NCI-H2196 (cell line): ENCODE measurements around the gene FOXD4L3.
"Not testable (repeated sequence)": the region's sequence is repeated elsewhere in the genome, so short reads cannot be mapped to it uniquely, and the experiment has no call there.

Experiments used
- DNase-seq: peaks from one replicate; lab custom pipeline; 2025; ENCODE audit not compliant: unreplicated experiment; lab: John Stamatoyannopoulos, UW

Gene FOXD4L3

DNA sequence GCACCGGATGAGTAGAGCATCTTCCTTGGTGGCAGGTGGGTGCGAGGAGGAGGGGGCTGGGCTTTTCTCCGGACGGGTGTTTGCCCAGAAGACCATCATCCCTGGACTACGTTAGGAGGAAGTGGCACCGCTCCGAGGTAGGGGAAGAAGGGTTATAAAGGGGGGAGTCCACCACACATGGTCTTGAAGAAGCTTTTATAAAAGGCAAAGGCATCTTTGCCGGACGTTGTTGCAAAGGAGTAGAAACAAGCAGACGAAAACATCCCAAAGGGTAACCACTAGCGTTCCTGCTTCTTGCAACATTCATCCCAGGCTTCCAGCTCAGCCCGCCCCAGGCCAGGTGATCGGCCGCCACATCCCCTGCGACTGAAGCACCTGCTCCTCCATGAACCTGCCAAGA is at the start of gene FOXD4L3:
FOXD4L3 (plus strand) TSS at position 301 of the 400 bp plus-strand sequence; CDS start at position 386, 85 bp downstream.
- not testable (repeated sequence) for DNase-seq

GRCh38 chr9:68281041-68281440 is 21.6 kb upstream of the FOXD4L3 start:
- DNase-seq: not testable (repeated sequence)

DNA sequence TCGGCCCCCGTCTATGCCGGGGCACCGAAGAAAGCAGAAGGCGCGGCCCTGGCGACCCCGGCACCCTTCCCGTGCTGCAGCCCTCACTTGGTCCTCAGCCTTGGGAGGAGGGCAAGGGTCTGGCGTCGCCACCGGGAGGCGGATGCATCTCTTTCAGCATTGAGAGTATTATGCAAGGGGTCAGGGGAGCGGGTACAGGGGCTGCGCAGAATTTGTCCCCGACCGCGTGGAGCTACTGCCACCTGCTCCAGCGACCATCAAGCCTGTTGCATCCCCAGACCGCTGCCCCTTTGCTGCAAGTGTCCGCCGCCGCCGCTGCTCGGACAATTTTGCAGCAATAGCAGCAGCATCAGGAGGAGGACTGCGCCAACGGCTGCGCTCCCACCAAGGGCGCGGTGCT is 1.1 kb downstream of the FOXD4L3 start:
- not testable (repeated sequence) for DNase-seq

DNA sequence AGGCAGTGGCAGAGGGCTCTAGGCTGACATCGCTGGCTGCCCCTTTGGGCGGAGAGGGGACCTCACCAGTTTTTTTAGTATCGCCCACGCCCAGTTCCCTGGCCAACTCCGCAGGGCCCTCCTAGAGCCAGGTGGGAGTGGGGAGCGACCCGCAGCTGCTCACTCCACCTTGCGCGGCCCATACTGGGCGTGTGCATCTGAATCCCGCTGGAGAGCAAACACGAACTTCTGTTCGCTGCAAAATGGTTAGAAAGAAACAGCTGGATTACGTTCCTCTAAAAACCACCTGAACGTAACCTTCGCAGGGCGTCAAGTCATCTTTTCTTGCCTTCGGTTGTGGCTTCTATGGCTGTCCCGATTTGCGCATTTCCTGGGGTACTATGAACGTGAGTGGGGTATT is 1.5 kb downstream of the FOXD4L3 start:
- not testable (repeated sequence) for DNase-seq

DNA sequence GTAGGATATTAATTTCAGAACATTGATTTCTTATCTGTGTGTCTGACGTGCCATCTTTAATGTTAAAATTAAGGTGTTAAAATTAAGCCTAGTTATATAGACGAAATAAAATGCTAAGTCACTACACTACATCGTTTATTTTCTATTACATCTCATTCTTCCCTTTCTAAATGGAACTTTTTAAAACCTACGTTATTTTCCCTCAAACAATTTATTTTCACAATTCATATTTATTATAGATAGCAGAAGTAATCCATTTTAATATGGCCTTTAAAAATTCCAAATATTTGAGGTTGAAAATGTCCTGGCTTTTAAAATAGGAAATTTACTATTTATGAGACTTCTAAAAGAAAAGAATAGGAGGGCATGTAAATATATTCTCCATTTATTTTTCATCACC is 2.1 kb downstream of the FOXD4L3 start:
- DNase-seq: not testable (repeated sequence)

- not testable (repeated sequence) for DNase-seq
These were observed 3.1 kb downstream of the FOXD4L3 start for GRCh38 chr9:68305680-68306285.

- not testable (repeated sequence) for DNase-seq
These were observed 3.8 kb downstream of the FOXD4L3 start for GRCh38 chr9:68306391-68306964.

DNA sequence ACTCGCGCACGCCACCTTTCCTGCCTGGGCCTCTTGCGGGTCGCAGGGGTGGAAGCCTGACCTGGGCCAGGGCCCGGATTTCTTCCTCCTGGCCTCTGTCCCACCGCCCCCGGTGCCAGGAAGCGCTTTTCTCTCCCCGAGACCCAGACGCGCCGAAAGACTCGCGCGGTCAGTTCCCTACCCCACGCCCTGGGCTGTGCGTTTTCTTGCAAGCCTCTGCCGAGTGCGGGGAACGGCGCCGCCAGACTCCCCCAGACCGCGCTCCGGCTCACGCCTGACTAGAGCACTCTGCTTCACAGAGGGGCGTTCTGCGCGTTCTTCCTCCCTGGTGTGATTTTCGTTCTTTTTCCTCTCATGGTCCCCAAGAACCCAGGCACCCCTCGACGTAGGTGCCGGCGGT is 4.5 kb downstream of the FOXD4L3 start:
- DNase-seq: not testable (repeated sequence)

- DNase-seq: not testable (repeated sequence)
These were observed 5.0 kb downstream of the FOXD4L3 start for GRCh38 chr9:68307654-68308053.

- DNase-seq: not testable (repeated sequence)
These were observed 8.5 kb downstream of the FOXD4L3 start for GRCh38 chr9:68311208-68311607.

DNA sequence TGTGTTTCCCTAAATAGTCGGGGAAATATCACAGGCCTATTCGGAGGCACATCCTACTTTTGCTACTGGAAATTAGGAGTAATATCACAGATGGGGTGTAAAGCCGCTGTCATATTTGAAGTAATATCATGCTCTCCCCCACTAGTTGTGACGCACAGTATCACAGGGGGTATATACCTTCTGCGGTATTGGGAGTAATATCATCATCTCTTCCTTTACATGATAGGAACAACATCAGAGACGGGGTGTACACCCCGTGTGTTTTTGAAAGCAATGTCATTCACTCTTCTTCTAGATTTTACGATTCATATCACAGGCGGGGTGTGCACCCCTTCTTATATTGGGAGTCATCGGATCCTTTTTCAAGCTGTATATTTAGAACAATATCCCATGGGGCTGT is 15.5 kb downstream of the FOXD4L3 start:
- not testable (repeated sequence) for DNase-seq

- DNase-seq: not testable (repeated sequence)
These were observed 21.1 kb downstream of the FOXD4L3 start for GRCh38 chr9:68323749-68324148.

DNA sequence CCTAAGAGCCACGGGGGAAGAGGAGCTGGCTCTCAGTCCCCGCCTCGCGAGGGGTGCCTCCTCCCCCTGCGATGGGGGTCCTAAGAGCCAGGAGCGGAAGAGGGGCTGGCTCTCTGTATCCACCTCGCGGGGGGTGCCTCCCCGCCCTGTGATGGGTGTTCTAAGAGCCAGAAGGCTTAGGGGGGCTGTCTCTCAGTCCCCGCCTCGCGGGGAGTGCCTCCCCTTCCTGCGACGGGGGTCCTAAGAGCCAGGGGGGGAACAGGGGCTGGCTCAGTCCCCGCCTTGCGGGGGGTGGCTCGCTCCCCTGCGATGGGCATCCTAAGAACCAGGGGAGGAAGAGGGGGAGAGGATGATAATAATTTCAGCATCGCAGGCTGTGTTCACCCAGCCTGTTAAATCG is 21.9 kb downstream of the FOXD4L3 start:
- not testable (repeated sequence) for DNase-seq

GRCh38 chr9:68329106-68329505 is 26.4 kb downstream of the FOXD4L3 start:
- not testable (repeated sequence) for DNase-seq

GRCh38 chr9:68330531-68331173 is 28.0 kb downstream of the FOXD4L3 start:
- not testable (repeated sequence) for DNase-seq

DNA sequence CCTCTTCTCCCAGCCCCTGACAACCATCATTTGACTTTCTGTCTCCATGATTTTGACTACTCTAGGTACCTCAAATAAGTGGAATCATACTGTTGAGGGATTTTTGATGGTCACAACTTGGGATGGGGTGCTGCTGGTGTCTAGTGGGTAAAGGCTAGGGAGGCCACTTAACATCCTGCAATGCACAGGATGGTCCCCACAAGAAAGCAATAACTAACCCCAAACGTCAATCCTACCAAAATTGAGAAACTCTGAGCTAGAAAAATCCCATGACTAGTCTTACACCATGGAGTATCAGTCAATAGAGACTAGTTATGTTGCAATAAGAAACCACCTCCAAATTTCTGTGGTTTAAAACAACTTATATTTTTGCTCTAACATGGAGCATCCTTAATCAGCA is 29.5 kb downstream of the FOXD4L3 start:
- DNase-seq: not testable (repeated sequence)

GRCh38 chr9:68335935-68336334 is 33.3 kb downstream of the FOXD4L3 start:
- DNase-seq: not testable (repeated sequence)

DNA sequence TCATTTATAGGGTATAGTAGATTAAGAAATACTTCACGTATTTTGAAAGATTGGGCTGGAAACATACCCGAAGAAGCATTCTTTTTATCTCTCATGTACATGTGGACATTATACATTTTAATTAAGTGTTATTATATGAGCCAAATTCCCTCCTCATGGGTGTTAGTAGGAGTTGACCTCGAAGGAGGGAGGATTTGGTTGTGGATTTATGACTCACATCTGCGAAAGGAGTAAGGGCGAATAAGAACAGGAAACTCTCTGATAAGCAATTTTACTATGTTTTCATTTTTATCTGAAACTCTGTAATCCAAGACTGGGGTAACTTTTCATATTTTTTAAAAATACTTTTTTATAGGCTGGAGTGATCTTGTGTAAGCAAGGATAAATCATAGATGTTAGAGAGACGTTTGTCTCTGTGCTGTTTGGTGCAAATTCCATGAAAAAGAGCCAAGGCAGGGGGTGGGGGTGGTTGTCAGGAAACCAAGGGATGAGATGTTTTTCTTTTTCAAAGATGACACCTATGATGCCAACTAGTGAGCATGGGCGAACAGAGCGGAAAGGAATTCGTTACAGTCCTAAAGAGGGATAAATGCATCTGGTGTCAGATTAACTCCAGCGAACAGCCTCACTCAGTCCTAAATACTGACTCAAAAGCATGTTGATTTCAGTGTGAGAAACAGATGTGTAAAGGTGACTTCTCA is 34.1 kb downstream of the FOXD4L3 start:
- not testable (repeated sequence) for DNase-seq

- DNase-seq: not testable (repeated sequence)
These were observed 35.3 kb downstream of the FOXD4L3 start for GRCh38 chr9:68338000-68338399.

DNA sequence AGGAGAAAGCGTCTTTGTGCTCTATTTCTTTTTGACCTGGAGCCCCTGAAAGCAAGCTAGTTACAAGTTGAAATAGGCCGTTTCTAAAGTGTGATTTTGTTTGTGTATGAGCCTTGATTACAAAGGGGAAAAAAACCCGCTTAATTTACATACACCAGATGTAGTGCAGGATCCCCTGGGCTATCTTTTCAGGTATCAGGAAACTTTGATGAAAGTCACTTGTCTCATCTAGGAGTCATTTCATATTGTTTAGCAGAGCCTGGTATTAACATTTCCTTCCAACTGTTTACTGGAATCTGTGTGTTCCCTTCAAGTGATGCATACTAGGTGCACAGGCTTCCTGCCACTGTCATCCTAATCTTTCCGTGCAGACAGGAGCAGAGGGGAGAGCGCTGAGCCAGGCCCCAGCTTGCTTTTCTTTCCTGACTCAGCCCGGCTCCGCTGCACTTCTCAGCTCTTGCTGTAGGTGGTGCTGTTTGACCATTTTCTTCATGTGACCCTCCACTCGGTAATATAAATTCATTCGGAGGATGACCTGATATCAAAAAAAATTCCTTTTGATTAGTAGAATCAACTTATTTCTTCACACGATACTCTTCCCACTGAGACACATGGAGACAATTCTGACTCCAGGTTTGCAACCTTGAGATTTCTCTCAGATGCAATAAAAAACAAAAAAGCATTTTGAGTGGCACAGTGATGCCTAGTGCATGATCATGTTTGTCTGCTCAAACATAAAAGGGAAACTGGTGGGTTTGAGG is 39.8 kb downstream of the FOXD4L3 start:
- DNase-seq: not testable (repeated sequence)

DNA sequence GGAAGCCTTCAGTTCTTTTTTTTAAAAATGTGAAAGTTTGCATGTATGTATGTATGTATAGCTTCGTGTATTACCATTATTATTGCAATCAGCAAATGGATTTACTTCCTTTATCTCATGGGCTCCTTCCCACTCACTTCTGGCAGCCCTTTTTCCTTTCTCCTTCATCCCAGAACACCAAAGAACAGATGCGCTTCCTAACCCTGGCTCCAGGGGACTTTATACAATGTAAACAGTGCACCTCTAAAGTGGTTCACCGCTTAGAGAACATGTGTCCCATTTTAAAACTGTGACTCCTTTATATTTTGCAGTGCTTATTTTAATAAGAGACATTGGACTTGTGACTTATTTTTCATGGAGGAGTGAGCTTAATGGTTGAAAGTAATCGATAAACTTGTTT is 40.6 kb downstream of the FOXD4L3 start:
- not testable (repeated sequence) for DNase-seq
